Coronary artery (tissue), 2 donors: ENCODE data around the gene ZCCHC10.
"Not testable (repeated sequence)": the region's sequence is repeated elsewhere in the genome, so short reads cannot be mapped to it uniquely, and the experiment has no call there.

Experiments
- DNase-seq: peaks from one replicate; pipeline ENCODE4 v3.0.0-alpha.2; 2017; ENCODE audit warnings: low spot score
- H3K27ac ChIP-seq, 2 donors: fragments of 200-600 bp; sonication (generic); one replicate each; pipeline ENCODE4 v1.5.1; 2016 to 2019
- H3K4me3 ChIP-seq: fragments of 200-600 bp; sonication (generic); 2 replicates; pipeline ENCODE4 v1.5.1; 2016; ENCODE audit warnings: mild to moderate bottlenecking, moderate library complexity
- TF ChIP-seq, protein P1 (sequence below): fragments of 200-600 bp; sonication (generic); IDR thresholded peaks from one replicate; pipeline ENCODE4 v1.5.1; 2019; ENCODE audit warnings: antibody characterized with exemption

Gene ZCCHC10

DNA sequence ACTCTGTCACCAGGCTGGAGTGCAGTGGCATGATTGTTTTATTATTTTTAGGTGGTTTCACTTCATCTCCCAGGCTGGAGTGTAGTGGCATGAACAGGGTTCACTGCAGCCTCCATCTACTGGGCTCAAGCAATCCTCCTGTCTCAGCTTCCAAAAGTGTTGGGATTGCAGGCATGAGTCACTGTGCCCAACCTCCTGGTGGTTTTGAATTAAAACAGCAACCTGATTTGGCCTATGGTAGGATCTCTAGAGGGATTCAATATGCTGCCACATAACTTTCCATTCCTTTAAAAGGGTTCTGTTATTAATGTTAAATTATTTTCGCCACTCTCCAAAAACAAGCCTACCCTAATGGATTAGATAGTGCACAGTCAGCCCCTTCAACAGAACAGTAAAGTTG is 15.6 kb upstream of the ZCCHC10 start:
- TF ChIP-seq, protein P1, sequence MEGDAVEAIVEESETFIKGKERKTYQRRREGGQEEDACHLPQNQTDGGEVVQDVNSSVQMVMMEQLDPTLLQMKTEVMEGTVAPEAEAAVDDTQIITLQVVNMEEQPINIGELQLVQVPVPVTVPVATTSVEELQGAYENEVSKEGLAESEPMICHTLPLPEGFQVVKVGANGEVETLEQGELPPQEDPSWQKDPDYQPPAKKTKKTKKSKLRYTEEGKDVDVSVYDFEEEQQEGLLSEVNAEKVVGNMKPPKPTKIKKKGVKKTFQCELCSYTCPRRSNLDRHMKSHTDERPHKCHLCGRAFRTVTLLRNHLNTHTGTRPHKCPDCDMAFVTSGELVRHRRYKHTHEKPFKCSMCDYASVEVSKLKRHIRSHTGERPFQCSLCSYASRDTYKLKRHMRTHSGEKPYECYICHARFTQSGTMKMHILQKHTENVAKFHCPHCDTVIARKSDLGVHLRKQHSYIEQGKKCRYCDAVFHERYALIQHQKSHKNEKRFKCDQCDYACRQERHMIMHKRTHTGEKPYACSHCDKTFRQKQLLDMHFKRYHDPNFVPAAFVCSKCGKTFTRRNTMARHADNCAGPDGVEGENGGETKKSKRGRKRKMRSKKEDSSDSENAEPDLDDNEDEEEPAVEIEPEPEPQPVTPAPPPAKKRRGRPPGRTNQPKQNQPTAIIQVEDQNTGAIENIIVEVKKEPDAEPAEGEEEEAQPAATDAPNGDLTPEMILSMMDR = no peak
- no peak overlapping the region for H3K27ac ChIP-seq

DNA sequence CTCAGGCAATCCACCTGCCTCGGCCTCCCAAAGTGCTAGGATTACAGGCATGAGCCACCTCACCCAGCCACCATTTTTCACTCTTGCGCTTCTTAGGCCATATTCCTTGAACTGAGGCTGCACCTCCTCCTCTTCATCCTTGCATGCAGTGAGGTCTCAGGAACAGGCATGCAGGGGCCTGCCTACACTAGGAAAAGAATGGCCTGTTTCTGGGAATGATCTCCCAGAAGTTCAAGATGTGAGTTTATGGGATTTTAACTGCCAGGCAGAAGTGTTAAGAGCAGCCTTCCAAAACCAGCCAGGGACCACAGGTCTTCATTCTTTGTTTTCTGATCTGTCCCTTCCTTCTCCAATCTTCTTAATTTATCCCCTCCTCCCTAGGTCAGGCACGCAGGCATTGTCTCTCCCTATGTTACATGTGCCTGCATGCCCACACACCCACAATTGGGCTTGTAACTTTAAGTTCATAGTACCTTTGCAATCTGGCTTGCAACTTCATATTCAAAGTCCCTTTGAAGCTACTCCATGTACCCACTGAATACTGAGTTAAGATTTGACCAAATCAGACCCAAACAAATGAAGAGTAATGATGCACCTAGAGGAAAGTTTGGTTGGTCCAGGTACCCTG is 14.9 kb upstream of the ZCCHC10 start:
- H3K4me3 ChIP-seq = no peak overlapping the region
- no peak for DNase-seq
- TF ChIP-seq, protein P1 = no peak
- H3K27ac ChIP-seq = no peak overlapping the region

More for the DNA sequence above, 15.6 kb upstream of the ZCCHC10 start:
- no peak for DNase-seq
- no peak overlapping the region for H3K4me3 ChIP-seq

DNA sequence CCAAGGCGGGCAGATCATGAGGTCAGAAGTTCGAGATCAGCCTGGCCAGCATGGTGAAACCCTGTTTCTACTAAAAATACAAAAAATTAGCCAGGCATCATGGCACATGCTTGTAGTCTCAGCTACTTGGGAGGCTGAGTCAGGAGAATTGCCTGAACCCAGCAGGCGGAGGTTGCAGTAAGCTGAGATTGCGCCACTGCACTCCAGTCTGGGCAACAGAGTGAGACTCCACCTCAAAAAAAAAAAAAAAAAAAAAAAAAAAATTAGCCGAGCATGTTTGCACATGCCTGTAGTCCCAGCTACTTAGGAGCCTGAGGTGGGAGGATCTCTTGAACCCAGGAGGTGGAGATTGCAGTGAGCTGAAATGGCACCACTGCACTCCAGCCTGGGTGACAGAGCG is 10.3 kb upstream of the ZCCHC10 start:
- not testable (repeated sequence) for H3K4me3 ChIP-seq, DNase-seq, H3K27ac ChIP-seq

DNA sequence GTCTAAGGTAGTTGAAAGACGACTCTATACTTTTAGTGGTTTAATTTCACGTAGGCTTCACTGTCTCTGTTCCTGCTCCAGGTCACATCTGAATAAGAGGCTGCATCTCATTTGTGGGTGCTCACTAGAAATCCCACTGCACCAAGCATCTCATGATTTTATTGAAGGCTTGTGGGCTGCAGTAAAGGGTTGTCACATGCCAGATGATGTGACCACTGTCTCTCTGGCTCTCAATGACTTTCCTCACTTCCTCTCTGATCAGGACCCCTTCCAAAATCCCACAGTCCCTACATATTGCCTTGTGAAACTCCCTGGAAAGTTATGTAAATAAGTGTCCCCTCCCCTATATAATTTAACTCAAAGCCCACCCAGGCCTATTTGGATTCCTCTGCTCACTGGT is 8.9 kb upstream of the ZCCHC10 start:
- TF ChIP-seq, protein P1 = no peak
- no peak for DNase-seq
- no peak overlapping the region for H3K4me3 ChIP-seq
- no peak overlapping the region for H3K27ac ChIP-seq

DNA sequence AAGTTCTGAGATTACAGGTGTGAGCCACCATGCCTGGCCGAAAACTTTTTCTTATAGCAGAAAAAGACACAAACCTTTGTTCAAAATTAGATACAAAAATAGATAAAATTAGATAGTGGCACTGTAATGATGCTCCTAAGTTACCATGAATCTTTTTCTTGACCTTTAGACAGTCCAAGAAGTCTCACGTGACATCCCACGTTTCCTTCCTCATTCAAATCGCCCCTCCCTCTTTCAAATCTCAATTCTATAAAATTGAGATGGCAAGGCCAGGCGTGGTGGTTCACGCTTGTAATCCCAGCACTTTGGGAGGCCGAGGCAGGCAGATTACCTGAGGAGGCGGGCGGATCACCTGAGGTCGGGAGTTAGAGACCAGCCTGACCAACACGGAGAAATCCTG is 7.7 kb upstream of the ZCCHC10 start:
- TF ChIP-seq, protein P1 = no peak
- no peak overlapping the region for H3K4me3 ChIP-seq
- no peak for DNase-seq
- H3K27ac ChIP-seq = no peak overlapping the region

DNA sequence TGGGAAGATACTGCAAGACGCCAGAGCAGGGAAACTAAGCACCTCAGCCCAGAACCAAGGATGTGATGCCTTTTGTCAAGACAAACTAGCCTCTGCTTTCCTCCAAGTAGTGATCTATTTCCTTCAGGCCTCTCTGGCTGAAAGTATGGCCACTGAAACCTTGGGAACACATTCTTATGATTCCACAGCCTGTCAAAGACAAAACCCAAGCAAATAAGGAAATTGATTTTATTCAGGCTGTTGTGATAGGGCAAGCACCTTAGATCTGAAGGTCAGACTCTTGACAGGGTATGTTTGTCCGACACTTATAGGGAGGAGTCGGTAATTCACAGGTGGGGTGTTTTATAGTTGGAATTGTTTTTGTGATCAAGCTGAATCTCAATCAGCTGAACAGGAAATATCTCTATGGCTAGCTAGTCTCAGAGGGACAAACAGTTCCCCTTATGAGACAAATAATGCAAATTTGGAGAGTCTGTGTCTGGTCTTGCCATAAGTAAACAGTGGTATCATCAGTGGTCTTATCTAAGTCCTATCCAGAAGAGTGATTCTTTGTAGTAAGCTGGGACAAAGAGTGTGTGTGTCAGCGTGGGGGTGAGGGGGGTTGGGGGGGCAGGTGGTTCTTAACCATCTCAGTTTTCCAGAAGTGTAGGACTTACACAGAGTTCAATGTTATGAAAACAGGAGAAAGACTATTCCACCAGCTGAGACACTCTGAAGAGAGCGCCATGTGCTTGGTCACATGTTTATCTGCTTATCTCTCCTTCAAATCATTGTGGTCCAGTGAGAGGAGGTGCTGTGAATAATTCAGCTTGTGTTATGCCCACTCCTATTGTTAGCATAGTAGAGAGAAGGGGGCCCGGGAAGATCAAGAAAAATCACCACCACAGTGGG is 6.7 kb upstream of the ZCCHC10 start:
- DNase-seq = no peak
- TF ChIP-seq, protein P1 = no peak
- H3K4me3 ChIP-seq = no peak overlapping the region
- H3K27ac ChIP-seq = no peak overlapping the region

DNA sequence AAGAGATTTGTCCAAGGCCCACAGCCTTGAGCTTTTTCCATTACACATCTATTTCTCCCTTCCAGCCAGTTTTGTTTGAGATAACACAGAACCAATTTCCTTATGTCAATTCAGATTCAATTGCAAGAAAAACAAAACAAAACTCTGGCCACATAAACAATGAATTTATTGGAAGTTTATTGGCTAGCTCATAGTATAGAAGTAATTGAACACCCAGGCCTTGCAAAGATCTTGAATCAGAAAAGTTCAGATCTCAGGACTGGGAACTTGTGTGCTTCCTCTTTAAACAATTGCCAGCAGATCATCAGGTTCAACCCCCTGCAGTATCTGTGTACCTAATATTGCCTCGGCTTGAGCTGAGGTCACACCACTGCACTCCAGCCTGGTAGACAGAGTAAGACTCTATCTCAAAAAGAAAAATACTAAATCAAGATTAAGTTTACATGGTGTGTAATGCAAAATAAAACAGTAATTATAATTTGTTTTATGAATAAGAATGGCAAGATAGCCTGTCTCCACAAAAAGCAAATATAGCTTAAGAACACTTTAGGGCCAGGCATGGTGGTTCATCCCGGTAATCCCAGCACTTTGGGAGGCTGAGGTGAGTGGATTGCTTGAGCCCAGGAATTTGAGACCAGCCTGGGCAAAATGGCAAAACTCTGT is 4.1 kb upstream of the ZCCHC10 start:
- no peak overlapping the region for H3K27ac ChIP-seq

More for the DNA sequence above, 4.1 kb upstream of the ZCCHC10 start:
- TF ChIP-seq, protein P1 = no peak
- DNase-seq = no peak
- no peak overlapping the region for H3K4me3 ChIP-seq
